Esophagus squamous epithelium (tissue), 5 donors: ENCODE data around the gene PFKL. TPM values are rescaled to one million over a fixed set of nuclear protein-coding genes. Genes with fewer than 3 reads are reported as not detected.

Experiments
- DNase-seq: peaks from one replicate; lab custom pipeline; 2025; lab: John Stamatoyannopoulos, UW
- H3K27ac ChIP-seq, 4 donors: fragments of 200-600 bp; sonication (generic); one replicate each; pipeline ENCODE4 v1.5.1; 2016 to 2019; ENCODE audit warnings: mild to moderate bottlenecking in 1 of 4
- H3K27me3 ChIP-seq, 4 donors: fragments of 200-600 bp; sonication (generic); 1 replicate in 3 of 4; 2 replicates in 1 of 4; pipeline versions ENCODE4 v1.5.1 to v1.6.0; 2017 to 2021; ENCODE audit warnings: antibody characterized with exemption in 1 of 4
- H3K36me3 ChIP-seq, 3 donors: fragments of 200-600 bp; sonication (generic); one replicate each; pipeline ENCODE4 v1.5.1; 2016 to 2019
- H3K4me1 ChIP-seq, 3 donors: fragments of 200-600 bp; sonication (generic); one replicate each; pipeline ENCODE4 v1.5.1; 2017 to 2019
- H3K4me3 ChIP-seq, 4 donors: fragments of 200-600 bp; sonication (generic); 1 replicate in 3 of 4; 2 replicates in 1 of 4; pipeline ENCODE4 v1.5.1; 2016 to 2019; ENCODE audit warnings: mild to moderate bottlenecking in 2 of 4, moderate library complexity in 1 of 4
- H3K9me3 ChIP-seq, 3 donors: fragments of 200-600 bp; sonication (generic); one replicate each; pipeline ENCODE4 v1.5.1; 2016 to 2019
- POLR2A ChIP-seq, 4 donors: fragments of 450-650 bp; IDR thresholded peaks; one replicate each; pipeline ENCODE4 v1.6.1; 2017; ENCODE audit warnings: antibody characterized with exemption in 4 of 4, mild to moderate bottlenecking in 4 of 4, moderate library complexity in 3 of 4
- WGBS, 2 donors: methylation state at CpG; one replicate each; pipeline ENCODE4 v1.1.5; 2018; 5-methylcytosine and 5-hydroxymethylcytosine counted together
- intact Hi-C: fragments of 100-400 bp; cut with DNase I; formaldehyde crosslinking; loops from one replicate; pipeline ENCODE4 v1.15.0; 2022
- total RNA-seq, 4 donors: library from RNA; depleted of rRNA; stranded (reverse); fragments of >200 nt; gene quantifications; one replicate each; pipeline ENCODE4 v1.1.0, GENCODE V29; 2016
- TF ChIP-seq, protein P1 (sequence below), 6 experiments: fragments of 450-650 bp in 4 of 6; fragments of 200-600 bp in 2 of 6; sonication (generic) in 2 of 6; IDR thresholded peaks; one replicate each; pipeline ENCODE4 v1.5.1; 2016 to 2019; ENCODE audit warnings: antibody characterized with exemption in 6 of 6, mild to moderate bottlenecking in 4 of 6, moderate library complexity in 4 of 6
- donor health status: DM: yes; HTN: yes; CAD: no.

PFKL gene
- total RNA-seq, 4 donors from 2014 or later, result 81.3 to 135 (median 94.6) TPM

DNA sequence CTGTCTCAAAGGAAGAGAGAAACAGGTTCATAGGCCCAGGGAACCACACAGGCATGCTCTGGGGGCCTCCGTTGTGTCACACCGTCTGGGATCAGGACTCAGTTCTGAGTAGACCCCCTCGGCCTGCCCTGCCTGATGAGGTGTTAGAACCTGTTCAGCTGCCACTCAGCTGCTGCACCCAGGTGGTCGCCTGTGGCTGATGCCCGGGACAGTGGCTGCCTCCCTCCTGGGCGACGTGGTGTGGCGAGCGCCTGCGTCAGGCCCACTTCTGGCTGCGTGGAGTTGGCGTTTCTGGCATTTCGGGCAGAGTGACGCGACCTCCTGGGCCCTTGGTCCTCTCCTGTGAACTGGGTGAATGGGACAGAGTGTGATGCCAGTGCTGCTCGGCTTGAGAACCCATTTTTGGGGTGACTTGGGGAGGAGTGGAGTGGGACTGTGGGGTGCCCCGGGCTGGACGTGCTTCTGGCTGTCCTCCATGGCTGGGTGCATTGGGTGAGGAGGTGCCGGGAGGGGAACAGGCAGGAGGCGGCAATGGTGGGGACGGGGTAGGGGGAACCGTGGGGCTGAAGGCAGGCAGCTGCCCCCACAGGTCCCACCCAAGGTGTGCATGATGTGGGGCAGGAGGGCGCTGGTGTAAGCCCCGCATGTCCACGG, 28.5 kb downstream of the PFKL start:
- intact Hi-C loops, result no loop called here
- Histone ChIP-seq H3K4me1 (no peaks in the 10 kb centered on the region), H3K27me3 (no peaks in the 10 kb centered on the region), H3K27ac (no peak overlapping the region), H3K4me3 (no peak overlapping the region), H3K36me3 (peaks cover 12 to 54% (median 30%) of the 10 kb centered on the region in 3 donors), H3K9me3 (no peaks in the 10 kb centered on the region)
- no peak for DNase-seq
- TF ChIP-seq POLR2A (IDR thresholded peaks at IDR 0.05), result no peak
- TF ChIP-seq, protein P1, sequence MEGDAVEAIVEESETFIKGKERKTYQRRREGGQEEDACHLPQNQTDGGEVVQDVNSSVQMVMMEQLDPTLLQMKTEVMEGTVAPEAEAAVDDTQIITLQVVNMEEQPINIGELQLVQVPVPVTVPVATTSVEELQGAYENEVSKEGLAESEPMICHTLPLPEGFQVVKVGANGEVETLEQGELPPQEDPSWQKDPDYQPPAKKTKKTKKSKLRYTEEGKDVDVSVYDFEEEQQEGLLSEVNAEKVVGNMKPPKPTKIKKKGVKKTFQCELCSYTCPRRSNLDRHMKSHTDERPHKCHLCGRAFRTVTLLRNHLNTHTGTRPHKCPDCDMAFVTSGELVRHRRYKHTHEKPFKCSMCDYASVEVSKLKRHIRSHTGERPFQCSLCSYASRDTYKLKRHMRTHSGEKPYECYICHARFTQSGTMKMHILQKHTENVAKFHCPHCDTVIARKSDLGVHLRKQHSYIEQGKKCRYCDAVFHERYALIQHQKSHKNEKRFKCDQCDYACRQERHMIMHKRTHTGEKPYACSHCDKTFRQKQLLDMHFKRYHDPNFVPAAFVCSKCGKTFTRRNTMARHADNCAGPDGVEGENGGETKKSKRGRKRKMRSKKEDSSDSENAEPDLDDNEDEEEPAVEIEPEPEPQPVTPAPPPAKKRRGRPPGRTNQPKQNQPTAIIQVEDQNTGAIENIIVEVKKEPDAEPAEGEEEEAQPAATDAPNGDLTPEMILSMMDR (IDR thresholded peaks at IDR 0.05), result no peak
- 69 to 87% methylated on average over 3 to 9 of the region's 25 CpGs for WGBS, 2 donors

DNA sequence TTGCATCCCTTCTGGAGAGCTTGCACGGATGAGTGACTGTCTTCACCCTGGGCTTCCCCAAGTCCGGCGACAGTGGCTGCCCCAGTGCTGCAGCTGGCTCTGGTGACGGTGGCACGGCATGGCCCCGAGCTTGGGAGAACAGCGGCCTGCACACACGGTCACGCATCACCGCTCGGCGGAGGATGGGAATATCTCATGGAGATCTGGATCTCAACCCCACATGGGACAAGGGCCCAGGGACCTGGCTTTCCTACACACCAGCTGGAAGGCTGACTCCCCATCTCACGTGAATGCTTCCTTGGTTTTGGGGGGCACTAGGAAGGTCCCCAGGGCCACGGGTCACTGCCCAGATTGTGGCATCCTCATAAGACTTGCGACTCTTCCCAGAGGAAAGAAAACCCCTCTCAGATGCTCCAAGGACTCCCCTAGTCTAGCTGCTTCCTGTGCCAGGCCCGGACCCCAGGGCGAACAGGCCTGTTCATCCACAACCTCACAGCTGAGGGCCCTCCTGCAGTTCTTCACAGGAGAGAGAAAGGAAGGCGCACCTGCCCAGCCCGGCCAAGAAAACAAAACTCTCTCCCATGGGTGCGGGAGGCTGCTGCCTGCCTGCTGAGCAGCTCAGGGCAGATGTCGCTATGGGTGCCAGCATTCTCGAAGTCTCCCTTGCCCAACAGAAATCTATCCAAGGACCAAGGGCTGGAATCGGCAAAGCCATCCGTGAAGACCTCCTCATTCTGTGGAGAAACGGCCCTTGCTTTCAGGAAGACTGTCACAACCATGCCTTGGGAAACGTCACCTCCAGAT, 29.4 kb downstream of the PFKL start:
- intact Hi-C loops, result no loop called here
- no peaks in the 10 kb centered on the region for H3K9me3 ChIP-seq
- peaks cover 0 to 8% (median 0%) of the 10 kb centered on the region in 3 donors for H3K4me1 ChIP-seq
- peaks cover 6 to 45% (median 28%) of the 10 kb centered on the region in 3 donors for H3K36me3 ChIP-seq
- no peaks in the 10 kb centered on the region for H3K27me3 ChIP-seq
- DNase-seq, result no peak
- no peak overlapping the region for H3K4me3 ChIP-seq
- TF ChIP-seq, protein P1 (IDR thresholded peaks at IDR 0.05), result no peak
- TF ChIP-seq POLR2A (IDR thresholded peaks at IDR 0.05), result no peak
- 28 to 66% methylated on average over 2 to 15 of the region's 26 CpGs for WGBS, 2 donors
- H3K27ac ChIP-seq, result no peak overlapping the region

DNA sequence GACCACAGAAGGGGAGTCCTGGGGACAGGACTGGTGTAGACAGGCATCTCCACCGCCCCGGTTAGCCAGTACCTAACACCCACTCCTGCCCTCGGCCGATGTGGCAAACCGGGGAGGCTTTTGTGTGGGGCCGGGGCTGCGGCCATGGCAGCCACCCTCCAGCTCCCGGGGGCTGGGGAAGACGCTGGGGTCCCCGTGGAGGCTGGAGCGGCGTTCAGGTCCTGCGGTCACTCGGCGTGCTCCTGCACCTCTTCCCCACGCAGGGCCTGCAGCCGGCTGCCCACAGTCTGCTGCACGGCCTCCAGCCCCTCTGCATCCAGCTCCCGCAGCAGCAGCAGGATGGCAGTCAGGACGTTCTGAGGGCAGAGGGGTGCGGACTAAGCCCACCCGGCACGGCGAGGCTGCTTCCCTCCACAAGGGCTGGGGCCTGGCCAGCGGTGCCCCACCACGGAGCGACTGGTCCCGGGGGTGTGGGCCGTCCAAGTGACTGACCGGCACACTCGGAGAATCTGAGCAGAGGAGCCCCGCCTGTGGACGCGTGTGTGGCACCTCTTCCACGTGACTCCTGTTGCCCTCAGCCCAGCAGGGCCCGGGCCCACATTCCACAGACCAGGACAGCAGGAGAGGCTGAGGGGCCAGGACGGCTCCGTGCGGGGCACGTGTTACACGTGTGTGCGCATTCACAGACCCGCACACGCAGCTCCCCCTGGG, 30.3 kb downstream of the PFKL start:
- H3K4me3 ChIP-seq, result no peak overlapping the region
- H3K27ac ChIP-seq, result no peak overlapping the region
- no peaks in the 10 kb centered on the region for H3K27me3 ChIP-seq
- TF ChIP-seq POLR2A (IDR thresholded peaks at IDR 0.05), result no peak
- TF ChIP-seq, protein P1 (IDR thresholded peaks at IDR 0.05), result no peak
- H3K4me1 ChIP-seq, result peaks cover 0 to 12% (median 0%) of the 10 kb centered on the region in 3 donors
- H3K36me3 ChIP-seq, result peaks cover 6 to 42% (median 19%) of the 10 kb centered on the region in 3 donors
- intact Hi-C loops, result no loop called here
- H3K9me3 ChIP-seq, result no peaks in the 10 kb centered on the region
- DNase-seq, result no peak
- 100% methylated on average over 4 of the region's 44 CpGs; no CpG with 5 or more reads in 1 of the 2 donors for WGBS, 2 donors

DNA sequence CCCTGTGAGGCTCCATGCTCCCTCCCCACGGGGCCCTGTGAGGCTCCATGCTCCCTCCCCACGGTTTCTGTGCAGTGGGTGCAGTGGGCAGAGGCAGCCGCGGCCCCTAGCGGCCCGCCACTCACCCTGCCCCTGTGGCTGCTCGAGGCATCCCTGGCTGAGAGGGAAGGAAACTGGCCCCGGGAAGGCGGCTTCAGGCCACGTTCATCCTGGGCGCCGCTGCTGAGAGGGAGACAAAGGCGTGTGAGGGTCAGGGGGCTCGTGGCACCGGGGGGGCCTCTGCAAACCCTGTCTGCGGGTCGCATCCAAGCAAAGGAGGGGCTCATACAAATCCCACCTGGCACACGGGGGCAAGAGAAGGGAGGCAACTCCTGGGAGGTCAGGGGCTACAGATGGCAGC, 30.8 kb downstream of the PFKL start:
- H3K27ac ChIP-seq, result no peak overlapping the region
- intact Hi-C loops, result no loop called here
- peaks cover 6 to 42% (median 14%) of the 10 kb centered on the region in 3 donors for H3K36me3 ChIP-seq
- no peaks in the 10 kb centered on the region for H3K9me3 ChIP-seq
- 73% methylated on average over 3 of the region's 18 CpGs; no CpG with 5 or more reads in 1 of the 2 donors for WGBS, 2 donors
- DNase-seq, result no peak
- TF ChIP-seq POLR2A (IDR thresholded peaks at IDR 0.05), result no peak
- TF ChIP-seq, protein P1 (IDR thresholded peaks at IDR 0.05), result no peak
- peaks cover 0 to 12% (median 0%) of the 10 kb centered on the region in 3 donors for H3K4me1 ChIP-seq
- no peaks in the 10 kb centered on the region for H3K27me3 ChIP-seq
- no peak overlapping the region for H3K4me3 ChIP-seq
